Cardiac septum (tissue), 1 donor: ENCODE data around the gene SLC41A3. TPM values are rescaled to one million over a fixed set of nuclear protein-coding genes. Genes with fewer than 3 reads are reported as not detected.

Experiments
- total RNA-seq: library from RNA; stranded (reverse); fragmentation: NEBNext Ultra II Directional; extraction: Animal tissue kit (Norgen Biotek cat#: 25700); gene quantifications from one replicate; pipeline ENCODE4 v1.2.1, GENCODE V29; 2021
- donor health status: DM: no; HTN: no; CAD: no.

Gene SLC41A3
- total RNA-seq, 1 donor from 2014 or later: 35.6 TPM

Other genes with a start within 250 kb of the SLC41A3 start
- gene ROPN1B, start 114.9 kb downstream of the SLC41A3 start, total RNA-seq: 1.7 TPM
- 26.8 TPM for gene ALDH1L1, start 96.5 kb upstream of the SLC41A3 start, total RNA-seq